ENCODE results near the gene MUC3A.

DNA sequence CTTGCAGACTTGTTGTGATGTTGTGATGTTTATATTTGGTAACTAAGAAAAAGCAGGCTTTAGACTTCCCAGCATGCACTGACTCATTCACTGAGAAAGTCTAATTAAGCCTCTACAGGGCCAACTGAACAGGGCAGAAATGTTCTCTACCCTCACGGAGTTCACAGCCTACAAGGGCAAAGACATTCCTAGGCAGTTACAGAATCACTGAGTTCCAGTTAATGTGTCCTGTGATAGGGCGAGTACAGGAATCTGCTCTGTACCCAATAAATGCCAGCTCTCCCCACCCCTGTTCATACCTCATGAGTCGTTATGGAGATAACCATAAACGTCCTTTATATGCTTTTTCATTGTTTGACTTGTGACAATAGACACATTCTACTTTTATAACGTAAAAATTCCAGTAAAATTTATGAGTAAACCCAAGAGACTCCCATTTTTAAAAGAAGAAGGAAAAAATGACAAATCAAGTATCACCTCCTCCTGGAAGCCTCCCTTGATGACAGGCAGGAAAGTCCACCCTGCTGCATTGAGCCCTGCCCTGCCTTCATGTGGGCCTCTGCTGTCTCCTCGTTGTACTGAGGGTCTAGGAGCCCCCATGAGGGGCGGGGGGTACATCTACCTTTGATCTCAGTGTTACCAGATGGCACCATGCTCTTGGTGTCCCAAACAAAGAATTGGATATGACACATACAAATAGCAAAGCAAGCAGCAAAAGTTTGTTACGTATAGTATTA is 34.3 kb downstream of the MUC3A start:
- TF ChIP-seq CTCF (IDR thresholded peaks at IDR 0.05; ENCODE audit: low read depth, low read length) = no peak
- TF ChIP-seq EZH2phosphoT487 (IDR thresholded peaks at IDR 0.05; ENCODE audit: low read depth) = no peak
